Measurements from ENCODE around the gene TSPEAR.
"Not testable (repeated sequence)": the region's sequence is repeated elsewhere in the genome, so short reads cannot be mapped to it uniquely, and the experiment has no call there.

Gene TSPEAR

GRCh38 chr21:44625756-44626155, 85.6 kb downstream of the TSPEAR start:
- no peak for DNase-seq

GRCh38 chr21:44623575-44623974, 87.8 kb downstream of the TSPEAR start:
- no peak for DNase-seq

- DNase-seq, result no peak
These were observed 91.5 kb downstream of the TSPEAR start for GRCh38 chr21:44619886-44620285.

- DNase-seq, result no peak
These were observed 92.5 kb downstream of the TSPEAR start for GRCh38 chr21:44618909-44619308.

GRCh38 chr21:44618504-44618903, 92.9 kb downstream of the TSPEAR start:
- no peak for DNase-seq

GRCh38 chr21:44617071-44617501, 94.3 kb downstream of the TSPEAR start:
- DNase-seq, result no peak

GRCh38 chr21:44616591-44616926, 94.8 kb downstream of the TSPEAR start:
- no peak for DNase-seq

GRCh38 chr21:44615911-44616590, 95.3 kb downstream of the TSPEAR start:
- DNase-seq, result no peak

GRCh38 chr21:44615466-44615865, 95.9 kb downstream of the TSPEAR start:
- no peak for DNase-seq

GRCh38 chr21:44614961-44615391, 96.4 kb downstream of the TSPEAR start:
- DNase-seq, result no peak

- no peak for DNase-seq
These were observed 97.2 kb downstream of the TSPEAR start for GRCh38 chr21:44614161-44614631.

- DNase-seq, result no peak
These were observed 97.8 kb downstream of the TSPEAR start for GRCh38 chr21:44613386-44614155.

GRCh38 chr21:44612669-44613229, 98.6 kb downstream of the TSPEAR start:
- DNase-seq, result no peak

GRCh38 chr21:44612029-44612486, 99.3 kb downstream of the TSPEAR start, which contains the start of gene KRTAP10-8:
TSS of gene KRTAP10-8 (plus strand) at chr21:44612079. CDS start at chr21:44612101, 22 bp downstream.
- no peak for DNase-seq

GRCh38 chr21:44611551-44611950, 99.8 kb downstream of the TSPEAR start:
- no peak for DNase-seq

- not testable (repeated sequence) for DNase-seq
These were observed 101.1 kb downstream of the TSPEAR start for GRCh38 chr21:44610157-44610843.

GRCh38 chr21:44609193-44609592, 102.2 kb downstream of the TSPEAR start:
- DNase-seq, result no peak

- DNase-seq, result no peak
These were observed 104.9 kb downstream of the TSPEAR start for GRCh38 chr21:44606495-44606894.

GRCh38 chr21:44603911-44604310, 107.5 kb downstream of the TSPEAR start:
- DNase-seq, result no peak

- no peak for DNase-seq
These were observed 108.1 kb downstream of the TSPEAR start for GRCh38 chr21:44603109-44603875.

- no peak for DNase-seq
These were observed 108.9 kb downstream of the TSPEAR start for GRCh38 chr21:44602463-44602850.

All from right hindlimb (tissue), 1 donor.